Measurements from ENCODE around the gene AARS2.

GRCh38 chr6:44278774-44279697, 34.1 kb downstream of the AARS2 start:
- TF ChIP-seq ATF2 (CRISPR knock-in tag; IDR thresholded peaks at IDR 0.05; ENCODE audit: borderline replicate concordance, low read depth) = no peak
- no peak for TF ChIP-seq USF2 (CRISPR knock-in tag; IDR thresholded peaks at IDR 0.05)
- TF ChIP-seq CTCF (IDR thresholded peaks at IDR 0.05) = no peak
- no peak for TF ChIP-seq SP1 (CRISPR knock-in tag; conservative IDR thresholded peaks at IDR 0.05)
- TF ChIP-seq PREB (CRISPR knock-in tag; IDR thresholded peaks at IDR 0.05; ENCODE audit: borderline replicate concordance) = no peak
- TF ChIP-seq ELF4 (CRISPR knock-in tag; IDR thresholded peaks at IDR 0.05; ENCODE audit: low read depth) = no peak
- no peak for TF ChIP-seq EMX1 (CRISPR knock-in tag; IDR thresholded peaks at IDR 0.05)
- TF ChIP-seq TCF7 (CRISPR knock-in tag; IDR thresholded peaks at IDR 0.05; ENCODE audit: low read depth) = no peak
- TF ChIP-seq ZSCAN18 (CRISPR knock-in tag; IDR thresholded peaks at IDR 0.05) = no peak
- TF ChIP-seq E2F5 (CRISPR knock-in tag; IDR thresholded peaks at IDR 0.05) = no peak
